K562 (cell line): ENCODE data around the gene LVRN. TPM values are rescaled to one million over a fixed set of nuclear protein-coding genes. Genes with fewer than 3 reads are reported as not detected.

Experiments
- CC2D1A ChIP-seq: fragments of 450-650 bp; IDR thresholded peaks from 2 replicates; pipeline ENCODE4 v1.6.1; 2017; ENCODE audit warnings: mild to moderate bottlenecking
- HDAC8 ChIP-seq: fragments of 450-650 bp; IDR thresholded peaks from 2 replicates; pipeline ENCODE4 v1.6.1; 2016; ENCODE audit warnings: mild to moderate bottlenecking, missing genetic modification characterization, moderate library complexity, missing compliant biosample characterization
- POLR3A ChIP-seq: IDR thresholded peaks from 2 replicates; pipeline ENCODE4 v1.6.1; 2011; ENCODE audit warnings: borderline replicate concordance, mild to moderate bottlenecking, moderate library complexity; ENCODE audit not compliant: insufficient read length, insufficient read depth; ENCODE audit errors: extremely low read depth
- PRMT5 ChIP-seq: sonication (generic); formaldehyde crosslinking; IDR thresholded peaks from 2 replicates; pipeline ENCODE4 v1.5.0; 2020; ENCODE audit warnings: missing genetic modification reagents
- RCOR1 ChIP-seq, 2 experiments: IDR thresholded peaks; 2 replicates each; pipeline ENCODE4 v1.6.1; 2012; ENCODE audit warnings: low read depth in 2 of 2, low read length in 2 of 2, borderline replicate concordance in 1 of 2, improper control_type of control experiment in 1 of 2
- RREB1 ChIP-seq: fragments of 250-450 bp; sonication (Bioruptor Pico); IDR thresholded peaks from 2 replicates; pipeline ENCODE4 v1.4.0; 2020
- SNRNP70 ChIP-seq: fragments of 200-400 bp; formaldehyde crosslinking; optimal IDR thresholded peaks from 2 replicates; pipeline ENCODE3; 2017; ENCODE audit warnings: low read depth, low read length
- TCF7L2 ChIP-seq: fragments of 150-350 bp; IDR thresholded peaks from 2 replicates; pipeline ENCODE4 v1.6.1; 2016; ENCODE audit warnings: low read depth, mild to moderate bottlenecking, low read length, moderate library complexity
- ZNF143 ChIP-seq: sonication (generic); formaldehyde crosslinking; IDR thresholded peaks from 2 replicates; pipeline ENCODE4 v1.9.0; 2022; ENCODE audit warnings: mild to moderate bottlenecking, missing genetic modification reagents
- ZNF408 ChIP-seq: fragments of 250-450 bp; sonication (Bioruptor Pico); IDR thresholded peaks from 2 replicates; pipeline ENCODE4 v1.4.0; 2020; ENCODE audit warnings: low read depth, mild to moderate bottlenecking, moderate library complexity
- ZNF780A ChIP-seq: fragments of 250-450 bp; sonication (Bioruptor Pico); IDR thresholded peaks from 2 replicates; pipeline ENCODE4 v1.5.0; 2021; ENCODE audit warnings: mild to moderate bottlenecking
- polyA plus RNA-seq, 8 experiments: library from polyadenylated mRNA; depleted of rRNA in 4 of 8; stranded (reverse) in 5 of 8; unstranded in 3 of 8; fragments of >200 nt; fragmentation: Nextera tagmentation in 2 of 8; fragmentation: Illumina TruSeq in 1 of 8; extraction: Ambion mirVana in 2 of 8; extraction: Trizol in 1 of 8; gene quantifications; 2 replicates each; pipeline versions ENCODE4 v1.2.1 to v1.2.3, GENCODE V29; 2011 to 2014; ENCODE audit warnings: inconsistent platforms in 1 of 8, missing spikeins in 1 of 8
- total RNA-seq, 7 experiments: library from RNA; depleted of rRNA in 6 of 7; stranded (reverse); fragments of >200 nt in 6 of 7; fragmentation: Illumina TruSeq in 2 of 7; extraction: Trizol in 2 of 7; gene quantifications; 2 replicates each; pipeline versions ENCODE4 v1.2.1 to v1.2.3, GENCODE V29; 2011 to 2021; ENCODE audit warnings: low replicate concordance in 1 of 7

The LVRN gene
- total and polyA plus RNA-seq, 9 of the 15 experiments (the other 6 are each of a cell fraction or from before 2014, with no cell fraction given): 2.6 to 5.3 (median 4.1) TPM

GRCh38 chr5:115939059-115939458 is 23.2 kb upstream of the LVRN start (continued):
- TF ChIP-seq HDAC8 (tag) (no peak), CC2D1A (no peak), POLR3A (no peak), PRMT5 (no peak), RREB1 (CRISPR knock-in tag) (no peak), ZNF143 (CRISPR knock-in tag) (no peak), TCF7L2 (no peak), RCOR1 (IDR thresholded peaks at IDR 0.05; ENCODE audit: borderline replicate concordance in 1 of 2, low read depth in 2 of 2, low read length in 2 of 2) (no peak), ZNF780A (no peak), ZNF408 (CRISPR knock-in tag) (no peak), SNRNP70 (no peak)
